ENCODE results near the gene CREB5.

GRCh38 chr7:28483908-28484605 lies 71.7 kb downstream of the CREB5 start:
- TF ChIP-seq SMAD3 (CRISPR knock-in tag; IDR thresholded peaks at IDR 0.05; ENCODE audit: borderline replicate concordance) (no peak), USF2 (CRISPR knock-in tag; IDR thresholded peaks at IDR 0.05) (no peak), CTCF (IDR thresholded peaks at IDR 0.05) (no peak), ZNF263 (CRISPR knock-in tag; IDR thresholded peaks at IDR 0.05; ENCODE audit: low read depth) (no peak), E2F4 (CRISPR knock-in tag; IDR thresholded peaks at IDR 0.05; ENCODE audit: borderline replicate concordance, low read depth) (no peak), ZNF138 (CRISPR knock-in tag; conservative IDR thresholded peaks at IDR 0.05) (no peak), TP53 (CRISPR knock-in tag; IDR thresholded peaks at IDR 0.05) (no peak), ZNF532 (CRISPR knock-in tag; IDR thresholded peaks at IDR 0.05; ENCODE audit: borderline replicate concordance) (no peak), JUN (CRISPR knock-in tag; IDR thresholded peaks at IDR 0.05) (no peak), SP1 (CRISPR knock-in tag; conservative IDR thresholded peaks at IDR 0.05) (no peak), MXD4 (CRISPR knock-in tag; IDR thresholded peaks at IDR 0.05; ENCODE audit: borderline replicate concordance) (no peak), PRDM15 (CRISPR knock-in tag; IDR thresholded peaks at IDR 0.05) (no peak), JAZF1 (CRISPR knock-in tag; IDR thresholded peaks at IDR 0.05) (no peak), ZNF121 (CRISPR knock-in tag; IDR thresholded peaks at IDR 0.05) (no peak)
